Activated CD8-positive, alpha-beta memory T cell treated with anti-CD3 and anti-CD28 coated beads for 4 hours (primary cell): ENCODE results near the gene SUPT3H.

Experiments used
- DNase-seq, 2 donors: peaks; one replicate each; pipeline ENCODE4 v3.0.0-alpha.2; 2020; ENCODE audit warnings: low read depth in 2 of 2

The SUPT3H gene

GRCh38 chr6:45002390-45003105, 375.2 kb downstream of the SUPT3H start:
- DNase-seq: no peak

- DNase-seq: no peak
Observed at GRCh38 chr6:45001663-45002062, 376.1 kb downstream of the SUPT3H start.

- DNase-seq: no peak
Observed at GRCh38 chr6:45000833-45001232, 376.9 kb downstream of the SUPT3H start.

- DNase-seq: no peak
Observed at GRCh38 chr6:44999066-44999465, 378.7 kb downstream of the SUPT3H start.

GRCh38 chr6:44995486-44996132, 382.1 kb downstream of the SUPT3H start:
- DNase-seq: no peak

GRCh38 chr6:44989391-44989790, 388.3 kb downstream of the SUPT3H start:
- no peak for DNase-seq

GRCh38 chr6:44985006-44985405, 392.7 kb downstream of the SUPT3H start:
- no peak for DNase-seq

- no peak for DNase-seq
Observed at GRCh38 chr6:44983467-44984365, 394.0 kb downstream of the SUPT3H start.

GRCh38 chr6:44980841-44981240, 396.9 kb downstream of the SUPT3H start:
- no peak for DNase-seq

GRCh38 chr6:44976677-44977641, 400.8 kb downstream of the SUPT3H start:
- no peak for DNase-seq

GRCh38 chr6:44974511-44974910, 403.2 kb downstream of the SUPT3H start:
- DNase-seq: no peak

GRCh38 chr6:44972709-44973108, 405.0 kb downstream of the SUPT3H start:
- no peak for DNase-seq

GRCh38 chr6:44969446-44970185, 408.1 kb downstream of the SUPT3H start:
- no peak for DNase-seq

GRCh38 chr6:44967481-44967880, 410.3 kb downstream of the SUPT3H start:
- DNase-seq: no peak

GRCh38 chr6:44966449-44967092, 411.2 kb downstream of the SUPT3H start:
- no peak for DNase-seq

- no peak for DNase-seq
Observed at GRCh38 chr6:44965708-44966107, 412.0 kb downstream of the SUPT3H start.

GRCh38 chr6:44960898-44961297, 416.8 kb downstream of the SUPT3H start:
- no peak for DNase-seq

- no peak for DNase-seq
Observed at GRCh38 chr6:44959651-44960050, 418.1 kb downstream of the SUPT3H start.

GRCh38 chr6:44957156-44957555, 420.6 kb downstream of the SUPT3H start:
- DNase-seq: no peak

- DNase-seq: no peak
Observed at GRCh38 chr6:44956396-44956795, 421.3 kb downstream of the SUPT3H start.
